ENCODE measurements around the gene HLCS.

Gene HLCS

GRCh38 chr21:36915696-36916245 is 50.7 kb downstream of the HLCS start:
- no peak for DNase-seq (ENCODE audit: low read depth in 2 of 2, low spot score in 1 of 2)

- DNase-seq (ENCODE audit: low read depth in 2 of 2, low spot score in 1 of 2): no peak
Measured at GRCh38 chr21:36915014-36915695, 51.3 kb downstream of the HLCS start.

- DNase-seq (ENCODE audit: low read depth in 2 of 2, low spot score in 1 of 2): no peak
Measured at GRCh38 chr21:36914244-36915013, 52.0 kb downstream of the HLCS start.

- no peak for DNase-seq (ENCODE audit: low read depth in 2 of 2, low spot score in 1 of 2)
Measured at GRCh38 chr21:36913247-36914169, 53.0 kb downstream of the HLCS start.

GRCh38 chr21:36910581-36911307 is 55.7 kb downstream of the HLCS start:
- DNase-seq (ENCODE audit: low read depth in 2 of 2, low spot score in 1 of 2): no peak

GRCh38 chr21:36909901-36910561 is 56.4 kb downstream of the HLCS start:
- no peak for DNase-seq (ENCODE audit: low read depth in 2 of 2, low spot score in 1 of 2)

- no peak for DNase-seq (ENCODE audit: low read depth in 2 of 2, low spot score in 1 of 2)
Measured at GRCh38 chr21:36909423-36909822, 57.0 kb downstream of the HLCS start.

GRCh38 chr21:36908260-36908908 is 58.1 kb downstream of the HLCS start:
- DNase-seq (ENCODE audit: low read depth in 2 of 2, low spot score in 1 of 2): no peak

- DNase-seq (ENCODE audit: low read depth in 2 of 2, low spot score in 1 of 2): no peak
Measured at GRCh38 chr21:36904093-36904666, 62.3 kb downstream of the HLCS start.

GRCh38 chr21:36902793-36903192 is 63.7 kb downstream of the HLCS start:
- no peak for DNase-seq (ENCODE audit: low read depth in 2 of 2, low spot score in 1 of 2)

- no peak for DNase-seq (ENCODE audit: low read depth in 2 of 2, low spot score in 1 of 2)
Measured at GRCh38 chr21:36902331-36902730, 64.1 kb downstream of the HLCS start.

GRCh38 chr21:36901575-36901974 is 64.9 kb downstream of the HLCS start:
- no peak for DNase-seq (ENCODE audit: low read depth in 2 of 2, low spot score in 1 of 2)

GRCh38 chr21:36893581-36893980 is 72.9 kb downstream of the HLCS start:
- DNase-seq (ENCODE audit: low read depth in 2 of 2, low spot score in 1 of 2): no peak

GRCh38 chr21:36892201-36892600 is 74.3 kb downstream of the HLCS start:
- DNase-seq (ENCODE audit: low read depth in 2 of 2, low spot score in 1 of 2): no peak

GRCh38 chr21:36891692-36892091 is 74.8 kb downstream of the HLCS start:
- no peak for DNase-seq (ENCODE audit: low read depth in 2 of 2, low spot score in 1 of 2)

GRCh38 chr21:36891121-36891520 is 75.3 kb downstream of the HLCS start:
- DNase-seq (ENCODE audit: low read depth in 2 of 2, low spot score in 1 of 2): no peak

GRCh38 chr21:36890086-36890485 is 76.4 kb downstream of the HLCS start:
- DNase-seq (ENCODE audit: low read depth in 2 of 2, low spot score in 1 of 2): no peak

GRCh38 chr21:36889401-36889800 is 77.1 kb downstream of the HLCS start:
- no peak for DNase-seq (ENCODE audit: low read depth in 2 of 2, low spot score in 1 of 2)

- no peak for DNase-seq (ENCODE audit: low read depth in 2 of 2, low spot score in 1 of 2)
Measured at GRCh38 chr21:36888466-36888865, 78.0 kb downstream of the HLCS start.

Measured in stimulated activated CD8-positive, alpha-beta memory T cell treated with anti-CD3 and anti-CD28 coated beads, Interleukin-4, amount 100 ng/mL, for 4 hours (primary cell).